Activated CD4-positive, alpha-beta T cell treated with anti-CD3 and anti-CD28 coated beads, Interleukin-10, Interleukin-2, amounts not matched to agents 100 ng/mL and 50 ng/mL, durations not matched to agents 16 hours and 8 hours (primary cell): ENCODE measurements around the gene RAB11FIP4.

Experiments
- DNase-seq: peaks from one replicate; pipeline ENCODE4 v3.0.0-alpha.2; 2020

RAB11FIP4 gene

DNA sequence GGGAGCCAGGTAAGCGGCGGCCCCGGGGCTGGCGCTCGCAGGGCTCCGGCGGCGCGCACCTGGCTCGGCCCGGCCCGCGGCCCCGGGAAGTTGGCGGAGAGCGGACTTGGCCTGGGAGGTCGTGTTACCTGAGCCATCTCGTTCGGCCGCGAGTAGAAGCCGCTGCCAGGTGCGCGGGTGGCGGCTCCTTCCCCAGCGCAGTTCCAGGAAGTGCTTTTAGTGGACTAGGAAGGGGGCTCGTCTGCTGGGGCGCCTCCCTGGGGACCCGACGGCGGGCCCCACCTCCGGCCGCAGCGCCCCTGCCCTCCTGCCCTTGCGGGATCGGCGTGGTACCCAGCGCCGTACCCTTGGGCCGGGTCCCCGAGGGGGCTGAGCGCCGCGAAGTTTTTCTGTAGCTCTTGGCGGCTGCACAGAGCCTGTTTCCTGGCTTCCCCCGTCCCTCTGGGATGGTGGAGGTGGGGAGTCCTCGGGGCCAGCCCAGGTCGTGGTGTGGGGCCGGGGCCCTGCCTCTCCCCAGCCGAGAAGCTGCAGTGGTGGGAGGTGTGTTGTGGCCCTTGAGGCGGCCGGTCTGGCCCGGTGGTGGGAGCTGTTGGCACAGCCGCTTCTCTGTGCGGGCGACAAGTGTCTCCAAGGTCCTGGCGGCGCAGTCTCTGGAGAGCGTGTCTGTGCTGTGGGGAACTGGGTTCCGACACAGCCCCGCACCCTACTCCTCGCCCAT is 96.9 kb downstream of the RAB11FIP4 start:
- no peak for DNase-seq

DNA sequence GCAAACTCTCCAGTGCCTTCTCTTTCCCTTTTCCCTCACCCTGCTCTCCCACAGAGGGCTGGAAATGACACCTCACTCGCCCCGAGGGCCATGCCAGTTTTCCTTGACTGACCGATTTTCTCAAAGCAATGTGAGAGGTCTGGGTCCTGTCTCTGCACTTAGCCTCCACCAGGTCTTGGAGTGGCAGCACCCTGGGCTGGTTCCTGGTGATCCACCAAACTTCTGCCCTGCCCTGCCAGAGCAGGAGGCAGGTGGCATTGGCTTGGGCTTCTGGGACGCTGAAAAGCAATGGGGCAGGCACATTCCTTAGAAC is 97.5 kb downstream of the RAB11FIP4 start:
- no peak for DNase-seq

DNA sequence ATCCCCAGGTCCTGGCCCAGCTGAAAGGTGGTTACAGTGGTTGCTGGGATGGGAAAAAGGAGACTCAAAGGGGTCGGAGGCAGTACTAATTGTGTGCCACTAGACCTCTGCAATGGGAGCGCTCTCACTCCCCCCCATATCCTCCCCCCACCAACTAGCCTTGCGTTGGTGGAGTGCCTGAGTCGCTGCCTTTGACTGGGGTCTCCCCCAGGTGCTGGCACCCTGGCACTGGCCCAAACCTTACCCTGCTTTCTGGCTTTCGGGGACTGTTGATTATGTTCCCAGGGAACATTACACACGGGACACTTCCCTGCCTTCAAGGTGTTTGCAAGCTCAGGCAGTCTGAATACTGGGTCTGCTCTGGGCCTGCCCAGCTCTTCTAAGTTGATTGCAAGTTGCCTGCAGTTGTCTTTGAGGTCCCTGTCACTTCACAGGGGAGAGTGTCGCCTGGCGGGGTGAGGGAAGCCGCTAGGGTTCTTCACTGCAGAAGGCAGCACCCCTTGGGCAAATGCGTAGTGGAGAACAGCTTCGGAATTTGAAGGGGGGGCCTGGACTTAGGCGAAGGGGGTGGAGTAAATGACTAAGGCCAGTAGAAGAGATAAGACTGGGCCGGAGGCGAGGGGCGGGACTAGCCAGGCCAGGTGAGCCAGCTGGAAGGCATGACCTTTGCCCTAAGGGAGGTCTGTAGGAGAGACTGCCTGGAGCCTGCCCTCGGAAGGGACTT is 98.0 kb downstream of the RAB11FIP4 start:
- no peak for DNase-seq

DNA sequence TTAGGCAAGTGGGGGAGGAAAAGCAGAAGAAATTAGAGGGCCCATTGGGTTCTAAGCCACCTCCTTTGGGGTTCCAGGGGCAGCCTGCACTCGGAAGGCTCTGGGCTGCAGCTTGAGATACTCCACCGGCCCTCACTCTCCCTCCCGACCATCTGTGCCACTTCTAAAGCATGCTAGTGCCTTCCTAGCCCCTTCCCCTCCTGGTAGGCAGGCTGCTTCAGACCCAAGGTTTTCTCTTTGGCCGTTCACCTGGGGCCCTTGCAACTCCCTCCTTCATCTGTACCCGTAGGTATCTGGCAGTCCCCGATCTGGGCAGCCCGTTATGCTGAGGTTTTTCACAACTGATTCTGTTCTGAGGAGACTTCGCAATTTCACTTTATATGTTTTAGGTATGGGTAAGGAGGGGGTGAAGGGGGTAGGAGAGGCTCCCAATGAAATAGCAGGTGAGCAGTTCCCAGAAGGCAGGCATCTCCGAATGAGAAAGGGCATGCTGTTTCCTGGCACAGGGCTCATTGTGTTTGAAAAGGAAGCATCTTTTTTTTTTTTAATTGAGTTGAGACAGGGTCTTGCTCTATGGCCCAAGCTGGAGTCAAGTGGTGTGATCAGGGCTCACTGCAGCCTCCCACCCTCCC is 98.7 kb downstream of the RAB11FIP4 start:
- no peak for DNase-seq

DNA sequence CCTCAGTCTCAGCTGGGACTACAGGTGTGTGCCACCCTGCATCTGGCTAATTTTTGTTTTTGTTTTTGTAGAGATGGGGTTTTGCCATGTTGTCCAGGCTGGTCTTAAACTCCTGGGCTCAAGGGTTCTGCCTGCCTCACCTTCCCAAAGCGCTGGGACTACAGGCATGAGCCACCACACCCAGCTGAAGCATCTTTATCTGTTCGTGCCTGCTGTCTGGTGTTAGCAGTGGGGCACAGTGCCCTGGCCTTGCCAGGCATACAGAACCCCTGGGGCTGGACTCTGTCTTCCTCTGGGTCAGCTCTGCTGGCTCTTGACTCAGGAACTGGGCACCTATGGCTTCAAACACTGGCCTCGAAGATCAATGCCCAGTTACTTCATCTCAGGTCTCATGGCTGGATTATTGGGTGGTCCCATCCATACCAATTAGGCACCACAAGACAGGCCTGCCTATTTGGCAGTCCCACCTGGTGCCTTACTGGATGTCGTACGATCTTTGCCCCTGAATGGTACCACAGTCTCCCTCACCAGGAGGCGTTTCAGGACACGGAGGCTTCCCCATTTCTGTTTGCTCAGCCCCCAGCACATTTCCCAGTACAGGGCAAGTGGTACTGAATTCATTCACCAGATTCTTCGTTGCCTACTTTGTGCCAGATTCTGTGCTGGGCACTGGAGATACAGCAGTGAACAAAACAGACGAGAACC is 99.3 kb downstream of the RAB11FIP4 start:
- DNase-seq = no peak

DNA sequence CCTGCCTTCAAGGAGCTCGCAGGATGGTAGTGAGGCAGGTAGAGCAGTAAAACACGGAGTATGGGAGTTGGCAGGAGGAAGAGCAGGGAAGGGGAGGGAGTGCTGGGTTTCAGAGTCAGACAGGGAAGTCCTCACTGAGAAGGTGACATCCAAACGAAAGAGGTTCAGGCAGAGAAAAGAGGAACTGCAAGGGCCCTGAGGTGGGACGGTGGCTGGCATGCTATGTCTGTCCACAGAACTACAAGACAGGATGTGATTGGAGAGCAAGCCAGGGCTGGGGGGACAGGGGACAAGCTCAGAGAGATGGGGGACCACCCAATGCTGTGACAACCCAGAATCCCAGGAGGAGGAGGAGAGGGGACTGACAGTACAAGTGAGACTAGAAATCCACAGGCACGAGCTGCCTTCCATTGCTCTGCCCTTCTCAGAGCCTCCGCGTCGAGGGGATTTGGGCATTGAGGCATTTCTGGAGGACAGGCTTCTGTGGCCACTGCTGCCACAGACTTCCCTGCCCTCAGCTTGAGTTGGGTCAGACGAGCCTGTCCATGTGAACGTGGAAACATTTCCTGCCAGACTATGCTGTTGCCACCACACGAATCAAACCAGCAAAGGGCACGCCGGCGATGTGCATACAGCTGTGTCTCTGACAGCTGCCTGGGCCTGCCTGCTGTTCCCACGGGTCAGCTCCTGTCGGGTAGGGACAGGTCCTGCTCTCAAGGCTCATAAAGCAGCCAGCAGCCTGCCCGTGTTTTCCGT is 100.1 kb downstream of the RAB11FIP4 start:
- DNase-seq = no peak

DNA sequence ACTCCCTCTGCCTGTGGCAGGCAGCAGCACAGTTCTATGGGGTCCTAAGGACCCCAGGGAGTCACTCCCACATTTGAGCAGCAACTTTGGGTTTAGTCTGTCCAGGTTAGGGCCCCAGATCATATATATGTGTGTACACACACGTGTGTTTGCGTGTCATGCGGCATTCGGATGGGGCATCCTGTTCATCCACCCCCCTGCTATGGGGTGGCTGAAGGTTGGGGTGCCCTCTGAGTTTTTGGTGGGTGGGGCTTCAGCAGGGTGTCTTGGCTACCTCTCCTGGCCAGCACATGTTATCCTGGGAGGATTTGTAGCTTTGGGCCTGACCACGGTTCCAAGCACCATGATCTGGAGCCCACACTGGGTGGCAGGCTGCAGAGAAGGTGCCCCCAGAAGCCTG is 100.7 kb downstream of the RAB11FIP4 start:
- no peak for DNase-seq

DNA sequence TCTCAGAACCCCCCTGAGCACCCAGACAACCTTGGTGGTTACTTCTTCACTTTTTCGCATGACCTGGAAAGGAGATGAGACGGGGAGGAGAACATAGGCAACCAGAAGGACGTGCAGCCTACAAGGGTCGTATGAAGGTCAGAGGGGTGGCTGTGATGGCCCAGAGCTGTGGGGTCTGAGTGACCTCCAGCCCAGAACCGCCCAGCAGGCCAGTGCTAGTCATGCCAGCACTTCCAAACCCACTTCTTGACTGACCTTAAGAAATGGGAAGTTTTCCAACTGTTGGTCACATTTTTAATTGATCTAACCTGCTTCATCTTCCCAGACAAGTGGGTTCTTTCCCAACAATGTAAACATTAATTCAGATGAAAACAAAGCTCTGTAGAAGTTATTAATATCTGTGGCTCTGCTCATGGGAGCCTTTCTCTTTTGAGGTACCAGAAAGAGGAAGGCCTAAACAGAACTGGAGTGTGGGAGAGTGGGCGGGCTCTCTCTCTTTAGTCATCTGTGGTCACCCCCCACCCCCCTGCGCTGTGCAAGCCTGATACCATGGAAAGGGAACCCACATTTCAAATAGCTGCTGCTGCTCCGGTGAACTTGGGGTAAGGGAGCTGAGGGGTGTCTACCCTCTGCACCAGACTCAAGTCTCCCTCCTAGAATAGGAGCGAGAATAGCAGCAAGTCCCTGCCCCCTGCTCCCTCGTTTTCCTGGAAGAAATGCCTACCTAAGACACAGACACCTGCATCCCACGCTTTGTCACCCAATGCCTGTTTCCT is 101.6 kb downstream of the RAB11FIP4 start:
- peak; percentile 63 for DNase-seq

DNA sequence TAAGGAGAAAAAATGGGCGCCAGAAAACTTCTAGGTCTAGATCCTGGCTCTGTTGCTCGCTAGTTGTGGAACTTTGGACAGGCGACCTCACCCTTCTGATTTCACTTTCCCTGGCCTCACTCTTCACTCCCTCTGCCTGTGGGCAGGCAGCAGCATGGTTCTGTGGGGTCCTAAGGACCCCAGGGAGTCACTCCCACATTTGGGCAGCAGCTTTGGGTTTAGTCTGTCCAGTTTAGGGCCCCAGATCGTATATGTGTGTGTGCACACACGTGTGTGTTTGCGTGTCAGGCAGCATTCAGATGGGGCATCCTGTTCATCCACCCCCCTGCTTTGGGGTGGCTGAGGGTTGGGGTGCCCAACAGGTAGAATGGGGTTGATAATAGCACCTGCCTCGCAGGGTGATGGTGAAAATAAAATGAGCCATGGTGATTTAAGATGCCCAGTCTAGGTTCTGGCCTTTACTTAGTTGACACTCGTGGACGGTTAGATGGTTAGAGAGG is 102.2 kb downstream of the RAB11FIP4 start:
- DNase-seq = no peak

DNA sequence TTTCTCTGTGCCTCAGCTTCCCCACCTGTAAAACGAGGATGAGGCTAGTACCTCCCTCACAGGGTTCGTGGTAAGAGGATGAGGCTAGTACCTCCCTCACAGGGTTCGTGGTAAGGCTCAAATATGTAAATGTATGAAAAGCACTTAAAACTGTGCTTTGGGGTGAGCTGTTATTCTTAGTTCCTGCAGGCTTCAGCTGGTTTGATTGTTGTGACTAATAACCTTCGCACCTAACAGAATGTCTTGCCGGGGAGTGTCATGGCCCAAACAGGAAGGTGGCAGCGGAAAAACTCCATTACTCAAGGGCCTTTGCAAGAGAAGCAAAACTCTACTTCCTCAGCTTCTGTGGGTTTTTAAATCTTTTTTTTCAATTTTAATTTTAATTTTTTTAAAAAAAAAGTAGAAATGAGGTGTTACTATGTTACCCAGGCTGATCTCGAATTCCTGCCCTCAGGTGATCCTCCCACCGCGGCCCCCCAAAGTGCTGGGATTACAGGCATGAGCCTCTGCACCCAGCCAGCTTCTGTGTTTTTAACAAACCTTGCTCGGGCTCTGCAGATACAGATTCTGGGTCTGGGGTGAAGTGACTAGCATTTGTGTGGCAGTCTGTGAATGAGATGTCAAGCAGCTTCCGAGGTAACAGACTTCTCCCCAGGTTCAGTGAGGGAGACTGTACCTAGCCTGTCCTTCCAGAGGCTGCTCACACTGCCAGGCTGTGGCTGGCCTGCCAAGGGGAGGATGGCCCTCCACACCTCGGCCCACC is 103.0 kb downstream of the RAB11FIP4 start:
- DNase-seq = peak; percentile 87

DNA sequence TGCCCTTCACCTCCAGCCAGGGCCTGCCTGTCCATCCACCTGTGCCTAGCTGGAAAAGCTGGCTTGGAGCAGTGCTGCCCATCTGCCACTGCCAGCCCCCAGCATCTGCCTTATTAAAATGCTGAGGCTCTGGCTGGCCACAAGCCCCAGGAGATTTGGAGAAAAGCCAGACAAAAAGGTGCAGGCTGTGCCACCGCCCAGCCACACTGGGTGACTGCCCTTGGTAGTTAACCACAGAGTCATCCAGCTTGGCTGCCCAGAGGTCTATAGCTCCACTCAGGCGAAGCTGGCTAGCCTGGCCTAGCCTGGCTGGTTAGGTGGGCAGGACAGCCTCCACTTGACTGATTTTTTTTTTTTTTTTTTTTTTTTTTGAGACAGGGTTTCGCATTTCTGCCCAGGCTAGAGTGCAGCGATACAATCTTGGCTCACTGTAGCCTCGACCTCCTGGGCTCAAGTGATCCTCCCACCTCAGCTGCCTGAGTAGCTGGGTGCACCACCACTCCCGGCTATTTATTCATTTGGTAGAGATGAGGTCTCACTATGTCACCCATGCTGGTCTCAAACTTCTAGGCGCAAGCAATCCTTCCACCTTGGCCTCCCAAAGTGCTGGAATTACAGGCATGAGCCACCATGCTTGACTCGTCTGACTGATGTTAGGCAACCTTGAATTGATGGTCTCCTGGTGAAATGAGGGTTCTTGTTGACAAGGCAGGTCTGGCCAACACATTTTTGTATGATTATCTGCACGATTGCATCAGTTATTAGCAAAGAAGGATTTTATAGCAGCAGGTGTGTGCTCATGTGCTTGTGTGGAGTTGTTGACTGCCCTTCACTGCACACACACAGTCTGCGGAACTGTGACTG is 103.8 kb downstream of the RAB11FIP4 start:
- DNase-seq = no peak

DNA sequence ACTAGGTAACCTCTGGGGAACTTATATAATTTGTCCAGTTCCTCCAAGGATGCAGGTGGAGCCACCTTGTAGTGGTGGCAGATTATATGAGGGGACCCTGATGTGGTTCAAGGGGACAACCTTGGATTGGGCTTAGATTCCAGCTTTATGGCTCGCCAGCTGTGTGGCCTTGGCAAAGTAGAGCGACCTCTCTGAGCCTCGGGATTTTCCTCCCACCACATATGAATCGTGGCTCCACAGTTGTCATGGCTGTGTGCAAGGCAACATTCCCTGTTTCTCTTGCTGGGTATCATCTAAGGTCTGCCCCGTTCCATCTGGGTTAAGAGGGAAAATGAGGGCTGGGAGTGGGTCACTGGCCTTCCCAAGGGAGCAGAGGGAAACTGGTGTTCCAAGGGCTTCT is 104.6 kb downstream of the RAB11FIP4 start:
- no peak for DNase-seq

DNA sequence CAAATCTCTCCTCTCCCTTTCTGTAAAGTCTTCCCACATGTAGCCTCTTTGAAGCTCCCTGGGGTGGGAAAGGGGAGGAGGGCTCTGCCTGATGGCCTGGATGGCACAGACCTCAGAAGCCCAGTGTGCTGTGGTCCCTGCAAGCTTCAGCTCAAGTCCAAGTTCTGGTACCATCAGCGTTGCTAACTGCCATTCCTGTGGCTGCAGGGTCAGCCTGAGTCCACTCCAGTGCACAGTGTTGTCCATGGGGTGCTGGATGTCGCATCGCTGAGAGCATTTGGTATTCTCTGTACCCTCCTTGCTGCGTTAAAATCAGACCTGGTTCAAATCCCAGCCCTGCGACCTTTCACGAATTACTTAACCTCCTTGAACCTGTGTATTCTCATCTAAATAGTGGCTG is 105.1 kb downstream of the RAB11FIP4 start:
- no peak for DNase-seq

DNA sequence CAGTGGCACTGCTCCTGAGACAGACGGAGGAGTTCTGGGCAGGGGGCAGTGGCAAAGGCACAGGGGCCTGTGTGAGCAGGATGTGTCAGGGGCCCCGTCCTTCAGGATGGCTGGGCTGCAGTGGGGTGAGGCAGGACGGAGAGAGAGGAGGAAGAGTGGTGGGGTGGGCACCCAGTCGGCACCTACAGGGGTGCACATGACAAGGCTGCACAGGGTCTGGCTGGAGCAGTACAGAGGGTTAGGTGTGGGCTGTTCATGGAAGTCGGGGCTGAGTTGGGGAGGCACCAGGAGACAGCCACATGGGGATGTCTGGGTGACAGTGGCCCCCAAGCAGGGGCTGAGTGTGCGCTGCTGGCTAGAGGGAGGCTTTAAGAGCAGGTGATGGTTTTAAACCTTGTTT is 106.0 kb downstream of the RAB11FIP4 start:
- DNase-seq = no peak

DNA sequence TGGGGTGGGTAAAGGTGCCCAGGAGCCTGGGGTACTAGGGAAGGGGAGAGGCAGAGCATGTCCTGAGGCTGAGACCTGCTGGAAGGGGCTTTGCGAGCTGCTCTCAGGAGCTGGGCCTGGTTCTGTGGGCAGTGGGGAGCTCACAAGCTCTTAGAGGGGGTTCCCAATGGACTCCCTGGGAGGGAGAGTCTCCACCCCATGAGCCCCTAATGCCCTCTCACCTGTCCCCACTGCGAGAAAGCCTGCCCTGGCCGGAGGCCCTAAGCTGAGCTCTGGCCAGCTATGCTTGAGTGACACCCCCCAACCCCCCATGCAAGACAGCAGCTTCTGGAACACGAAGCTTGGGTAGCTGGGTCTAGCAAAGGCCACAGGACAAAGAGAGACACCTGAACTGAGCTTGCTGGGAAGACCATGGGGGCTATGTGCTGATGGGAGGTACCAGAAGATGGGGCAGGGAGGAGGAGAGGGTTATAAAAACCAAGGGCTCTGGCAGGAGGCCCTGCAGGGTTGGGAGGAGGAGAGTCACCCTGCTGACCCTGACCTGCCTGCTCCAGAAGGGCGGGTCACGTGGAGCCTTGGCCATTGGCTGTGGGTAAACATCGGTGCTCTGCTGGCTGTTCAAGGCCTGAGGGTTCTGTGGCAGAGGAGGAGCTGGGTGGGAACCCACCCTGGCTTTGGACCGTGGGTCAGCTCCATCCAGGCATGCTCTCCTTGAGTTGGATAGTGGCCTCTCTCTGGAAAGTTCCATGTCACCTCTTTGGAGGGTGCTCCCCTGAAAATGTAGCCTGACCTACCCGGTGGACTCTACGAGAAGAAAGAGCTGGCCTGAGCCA is 106.7 kb downstream of the RAB11FIP4 start:
- DNase-seq = no peak

DNA sequence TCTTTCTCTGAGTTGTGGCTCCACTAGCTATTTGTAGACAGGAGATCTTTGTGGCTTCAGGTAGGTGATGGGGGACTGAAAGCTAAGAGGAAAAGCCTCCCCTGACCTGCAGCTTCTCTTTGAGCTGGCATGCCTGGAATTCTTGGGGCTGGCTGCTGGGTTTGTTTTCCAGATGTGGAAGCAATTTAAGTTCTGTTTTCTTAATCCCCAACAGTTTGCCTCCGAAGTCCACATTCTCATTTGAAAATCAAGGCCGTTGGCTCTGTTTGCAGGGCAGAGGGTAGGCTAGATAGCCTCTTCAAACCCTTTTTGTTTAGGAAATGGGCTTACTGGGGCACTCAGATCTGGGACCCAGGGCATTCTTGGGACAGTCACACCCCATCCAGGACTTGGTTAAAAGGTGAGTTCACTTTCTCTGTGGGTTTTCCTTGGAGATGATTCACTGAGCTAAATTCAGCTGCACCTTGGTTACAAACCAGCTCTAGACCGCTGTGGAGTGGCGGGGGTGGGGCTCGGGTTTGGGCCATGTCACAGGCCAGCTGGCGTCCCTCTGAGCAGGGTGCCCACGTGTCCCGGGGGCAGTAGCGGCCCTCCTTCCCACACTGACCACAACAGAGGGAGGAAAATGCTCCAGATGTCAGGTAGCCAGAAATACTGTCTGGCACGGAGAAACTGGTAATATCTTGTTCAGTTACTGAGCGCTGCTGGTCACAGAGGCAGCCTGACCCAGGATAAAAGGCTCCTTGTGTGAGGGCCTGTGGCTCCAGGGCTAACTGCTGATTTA is 108.5 kb downstream of the RAB11FIP4 start:
- DNase-seq = no peak

DNA sequence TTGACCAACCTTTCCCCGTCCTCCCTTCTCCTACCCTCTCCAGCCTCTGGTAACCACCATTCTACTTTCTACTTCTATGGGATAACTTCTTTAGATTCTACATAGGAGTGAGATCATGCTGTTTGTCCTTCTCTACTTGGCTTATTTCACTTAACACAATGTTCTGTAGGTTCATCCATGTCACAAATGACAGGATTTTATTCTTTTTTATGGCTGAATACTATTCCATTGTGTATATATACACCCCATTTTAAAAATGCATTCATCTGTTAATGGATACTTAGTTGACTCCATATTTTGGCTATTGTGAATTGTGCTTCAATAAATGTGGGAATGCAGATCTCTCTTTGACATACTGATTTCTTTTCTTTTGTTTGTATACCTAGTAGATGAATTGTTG is 115.0 kb downstream of the RAB11FIP4 start:
- DNase-seq = no peak
